HG02759 (cell line): Measurements from ENCODE around the gene GUK1.

Source experiments
- ATAC-seq: cut with Tn5 transposase; IDR thresholded peaks from one replicate; pipeline ENCODE4 v1.9.1; 2021; ENCODE audit warnings: mild to moderate bottlenecking, moderate library complexity; ENCODE audit not compliant: unreplicated experiment

Gene GUK1

DNA sequence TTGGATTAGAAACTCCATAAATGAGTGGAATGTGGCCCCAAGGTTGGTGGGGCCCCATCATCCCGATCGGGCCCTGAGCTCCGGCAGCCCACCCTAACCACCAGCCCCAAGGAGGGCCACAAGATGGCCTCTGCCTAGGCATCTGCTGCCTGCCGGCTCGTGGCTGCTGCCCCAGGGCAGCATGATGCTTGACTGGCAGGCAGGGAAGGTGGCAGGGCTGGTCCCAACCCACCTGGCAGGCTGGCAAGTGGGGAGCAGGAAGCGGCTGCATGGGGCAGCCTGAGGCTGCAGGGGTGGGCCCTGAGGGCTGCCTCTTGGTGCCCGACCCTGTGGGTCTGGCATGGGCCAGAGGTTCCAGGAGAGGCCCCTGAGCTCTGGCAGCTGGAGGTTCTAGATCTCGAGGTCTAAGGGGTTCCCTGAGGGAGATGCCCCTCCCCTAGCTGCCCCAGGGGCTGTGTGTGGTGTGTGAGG is 8.9 kb downstream of the GUK1 start:
- ATAC-seq, result no peak

DNA sequence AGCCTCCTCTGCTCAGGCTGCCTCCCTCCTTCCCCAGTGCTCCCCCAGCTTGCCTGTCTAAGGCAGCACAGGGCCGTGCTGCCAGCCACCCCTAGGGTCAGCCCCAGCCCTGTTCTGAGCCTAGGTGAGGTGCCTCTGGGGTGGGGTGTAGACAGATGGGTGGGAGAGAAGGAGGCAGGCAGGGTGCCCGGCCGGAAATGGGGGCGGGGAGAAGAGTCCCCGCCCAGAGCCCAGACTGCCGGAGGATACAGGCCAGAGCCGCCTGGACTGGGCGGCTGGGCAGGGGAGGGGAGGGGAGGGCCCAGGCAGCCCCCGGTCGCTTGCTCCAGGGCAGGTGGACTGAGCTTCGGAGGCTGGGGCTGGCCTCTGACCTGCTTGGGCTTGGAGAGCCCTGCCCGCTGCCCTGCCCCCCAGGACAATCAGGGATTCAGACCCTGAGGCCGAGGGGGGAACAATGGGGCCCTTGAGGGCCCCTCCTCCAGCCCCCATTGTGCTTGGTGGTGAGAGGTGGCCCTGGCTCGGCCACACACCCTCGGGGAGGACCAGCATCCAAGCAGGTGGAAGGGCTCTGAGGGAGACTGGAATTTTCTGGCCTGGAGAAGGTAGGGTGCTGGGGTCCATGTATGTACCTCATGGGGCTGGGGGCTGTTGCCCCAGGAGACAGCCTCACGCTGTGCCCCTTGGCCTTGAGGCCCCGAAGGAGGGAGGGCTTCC is 9.5 kb downstream of the GUK1 start, which contains the start of gene GJC2:
Gene GJC2, plus strand, starts transcription at position 525 of the 714 bp plus-strand sequence. CDS start 7,829 bp downstream, outside the sequence.
- no peak for ATAC-seq

DNA sequence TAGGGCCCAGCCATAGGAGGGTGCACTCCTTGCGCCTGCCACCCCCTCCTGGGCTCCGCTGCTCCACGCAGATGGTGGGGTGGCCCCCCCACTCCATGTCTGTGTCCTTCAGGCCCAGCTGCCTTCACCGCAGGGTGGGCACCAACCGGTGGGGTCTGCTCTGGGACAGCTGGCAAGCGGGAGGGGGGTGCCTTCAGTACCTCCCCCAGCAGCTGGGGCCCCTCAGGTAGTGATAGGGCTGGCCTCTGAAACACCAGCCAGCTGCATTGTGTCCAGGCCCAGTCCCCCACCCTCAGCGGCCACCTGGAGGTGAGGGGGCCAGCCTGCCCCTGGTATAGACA is 10.0 kb downstream of the GUK1 start:
- no peak for ATAC-seq

DNA sequence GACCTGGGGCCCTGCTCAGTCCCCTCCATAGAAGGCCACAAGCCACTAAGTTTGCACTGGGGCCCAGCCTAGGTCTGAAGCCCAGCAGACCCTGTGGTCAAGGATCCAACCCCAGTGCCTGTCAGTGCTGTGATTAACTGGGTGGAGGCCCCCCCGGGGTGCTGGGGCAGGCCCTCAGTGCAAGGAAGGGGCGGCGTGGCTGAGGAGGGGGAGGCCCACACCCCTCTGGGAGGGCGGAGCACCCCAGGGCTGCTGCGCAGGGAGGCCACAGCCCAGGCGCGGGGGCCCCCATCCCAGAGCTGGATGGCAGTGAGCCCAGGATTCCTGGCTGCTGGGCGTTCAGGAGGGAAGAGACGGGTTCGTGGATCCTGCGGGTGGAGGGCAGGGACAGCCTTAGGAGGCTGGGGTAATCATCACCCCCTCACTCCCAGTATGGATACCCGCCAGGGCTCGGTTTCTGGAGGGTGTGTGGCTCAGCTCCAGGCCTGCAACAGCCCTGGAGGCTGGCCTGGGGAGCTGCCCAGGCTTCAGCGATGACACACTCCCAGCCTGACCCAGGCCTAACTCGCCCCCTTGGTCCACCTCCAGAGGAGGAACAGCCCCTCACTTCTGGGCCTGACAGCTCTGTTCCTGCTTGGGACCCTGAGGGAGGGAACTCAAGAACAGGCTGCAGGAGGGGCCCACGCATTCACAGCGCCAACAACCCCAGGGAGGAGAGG is 10.5 kb downstream of the GUK1 start:
- no peak for ATAC-seq

DNA sequence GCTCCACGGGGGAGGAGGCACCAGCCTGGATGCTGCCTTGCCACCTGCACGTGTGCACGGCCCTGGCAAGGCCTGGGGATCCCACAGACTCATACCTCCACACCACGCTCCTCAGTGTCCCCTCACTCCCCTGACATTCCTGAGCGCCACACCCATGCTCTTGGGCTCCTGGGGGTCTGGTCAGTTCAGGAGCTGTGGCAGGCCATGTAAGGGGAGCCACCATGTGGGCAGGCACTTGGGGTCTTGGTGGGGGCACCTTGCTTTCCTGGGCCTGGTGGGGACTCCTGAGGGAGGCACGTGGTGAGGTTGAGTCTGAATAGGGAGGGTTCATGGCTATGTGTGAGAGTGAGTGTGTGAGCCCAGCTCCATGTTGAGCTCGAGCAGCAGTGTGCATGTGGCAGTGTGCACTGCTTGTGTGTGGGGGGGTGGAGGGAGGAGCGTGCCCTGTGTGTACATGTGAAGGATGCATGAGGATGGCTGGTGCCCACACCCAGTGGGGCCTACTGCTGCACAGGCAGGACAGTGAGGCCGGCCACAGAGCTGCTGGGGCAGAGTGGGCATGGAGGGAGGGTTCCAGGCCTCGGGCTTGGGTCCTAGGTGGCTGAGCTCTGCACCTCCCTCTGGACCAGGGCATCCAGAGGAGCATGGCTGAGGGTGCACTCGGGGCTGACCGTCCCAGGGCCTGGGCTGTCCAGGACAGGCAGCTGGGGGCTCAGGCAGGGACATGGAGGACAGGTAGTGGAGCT is 11.3 kb downstream of the GUK1 start:
- no peak for ATAC-seq

DNA sequence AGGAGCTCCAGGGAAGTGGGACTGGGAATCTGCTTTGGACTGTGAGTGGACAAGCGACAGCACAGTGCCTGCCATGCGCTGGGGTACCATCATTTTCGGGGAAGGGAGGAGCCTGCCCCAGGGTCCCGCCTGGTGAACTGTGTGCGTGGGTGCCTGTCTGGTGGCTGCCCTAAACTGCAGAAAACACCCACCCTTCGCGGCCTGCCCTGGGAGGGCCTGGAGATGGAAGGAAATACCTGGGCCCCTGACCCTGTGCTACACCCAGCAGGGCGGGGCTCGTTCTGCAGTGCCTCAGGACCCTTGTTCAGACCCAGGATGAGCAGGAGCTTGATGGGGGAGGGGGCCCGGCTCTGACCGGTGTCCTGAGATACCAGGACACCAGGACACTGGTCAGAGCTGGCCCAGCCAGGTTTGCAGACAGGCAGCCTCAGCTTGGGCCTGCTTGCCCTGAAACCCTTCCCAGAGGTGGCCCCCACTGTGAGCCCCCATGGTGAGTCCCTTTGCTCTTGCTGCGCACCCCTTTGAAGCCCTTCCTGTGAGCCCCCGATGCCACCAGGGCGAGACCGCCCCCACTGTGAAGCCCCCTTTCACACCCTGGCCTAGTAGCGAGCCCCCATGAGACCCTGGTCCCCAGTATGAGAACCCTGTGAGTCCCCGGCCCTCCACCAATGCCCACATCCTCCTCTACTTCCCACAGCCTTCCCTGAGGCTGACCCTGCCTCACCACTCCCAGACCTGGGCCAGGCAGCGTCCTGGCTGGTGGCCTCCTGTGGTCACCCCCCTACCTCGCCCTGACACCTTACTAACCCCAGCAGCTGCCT is 12.2 kb downstream of the GUK1 start:
- ATAC-seq, result no peak

DNA sequence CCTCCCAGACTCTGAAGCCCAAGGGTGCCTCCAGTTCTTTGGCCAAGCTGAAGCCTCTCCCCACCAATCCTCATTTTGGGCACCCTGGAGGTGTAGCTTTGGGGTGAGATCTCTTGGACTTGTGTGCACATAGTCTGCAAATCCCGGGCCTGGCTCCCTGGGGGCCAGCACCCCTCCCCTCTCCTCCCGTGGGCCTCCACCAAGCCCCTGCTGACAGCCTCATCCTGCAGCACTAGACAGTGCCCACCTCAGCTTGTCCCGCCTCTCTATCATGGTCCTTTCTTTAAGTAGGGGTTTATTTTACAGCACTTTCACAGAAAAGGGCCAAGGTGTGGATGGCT is 12.8 kb downstream of the GUK1 start:
- no peak for ATAC-seq

DNA sequence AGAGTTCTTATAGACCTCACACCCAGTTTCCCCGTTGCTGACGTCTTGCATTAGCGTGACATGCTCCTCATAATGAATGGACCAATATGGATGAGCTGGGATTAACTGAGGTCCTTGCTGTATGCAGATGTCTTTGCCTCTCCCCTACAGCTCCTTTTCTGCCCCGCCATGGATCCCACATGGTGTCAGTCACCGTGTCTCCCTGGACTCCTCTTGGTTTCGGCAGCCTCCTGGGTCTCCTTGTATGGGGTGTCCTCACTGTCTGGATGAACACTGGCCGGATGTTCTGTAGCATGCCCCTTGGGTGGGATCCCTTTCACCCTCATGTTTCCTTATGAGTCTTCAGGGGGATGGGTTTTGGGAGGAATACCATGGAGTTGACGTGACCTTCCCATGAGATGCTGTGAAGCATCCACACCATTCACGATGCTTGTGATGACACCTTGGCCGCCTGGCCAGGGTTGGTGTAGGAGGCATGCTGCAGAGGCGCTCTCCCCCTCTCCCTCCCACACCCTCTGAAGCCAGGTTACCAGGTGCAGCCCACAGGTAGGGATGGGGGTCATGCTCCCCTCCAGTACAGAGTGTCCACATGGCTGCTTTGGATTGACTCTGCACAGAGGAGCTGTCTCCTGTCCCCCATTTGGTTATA is 14.1 kb downstream of the GUK1 start:
- ATAC-seq, result no peak

DNA sequence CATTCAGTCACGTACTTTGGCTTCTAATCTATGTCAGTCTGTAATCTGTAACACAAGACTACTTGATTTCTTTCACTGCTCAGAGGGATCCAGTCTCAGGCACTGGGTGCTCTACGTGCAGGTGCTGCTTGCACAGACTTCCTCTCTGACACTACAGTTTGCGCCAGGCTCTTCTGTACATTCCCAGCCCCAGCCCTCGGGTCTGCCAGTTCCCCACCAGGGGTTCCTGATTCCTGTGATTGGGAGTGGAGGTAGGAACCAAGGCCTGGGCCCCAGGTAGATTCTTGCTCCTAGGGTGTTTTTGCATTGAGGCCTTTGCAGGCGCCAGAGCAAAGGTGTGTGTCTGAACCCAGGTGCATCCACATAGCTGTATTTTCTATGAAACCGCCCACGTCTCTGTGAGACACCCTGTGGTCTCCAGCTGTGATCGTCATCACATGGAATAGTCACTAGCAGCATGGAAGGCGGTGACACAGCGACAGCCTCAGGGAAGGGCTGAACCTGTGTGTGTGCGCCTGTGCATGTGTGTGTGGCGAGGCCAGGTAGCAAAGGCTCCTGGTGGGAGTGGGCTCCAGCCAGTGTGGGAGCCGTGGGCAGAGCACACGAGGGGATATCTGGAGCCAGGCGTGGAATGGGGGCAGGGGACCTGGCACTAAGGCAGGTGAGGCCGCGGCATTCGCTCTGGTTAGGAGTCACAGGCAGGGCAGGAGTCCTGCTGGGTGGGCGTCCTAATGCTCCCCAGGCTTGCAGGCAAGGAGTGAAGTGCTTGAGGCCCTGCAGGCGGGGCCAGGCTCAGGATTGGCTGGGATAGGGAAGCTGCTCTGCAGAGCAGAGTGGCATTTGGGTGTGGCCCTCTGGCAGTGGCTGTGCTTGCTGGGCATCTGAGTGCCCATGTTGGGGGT is 14.8 kb downstream of the GUK1 start:
- no peak for ATAC-seq

DNA sequence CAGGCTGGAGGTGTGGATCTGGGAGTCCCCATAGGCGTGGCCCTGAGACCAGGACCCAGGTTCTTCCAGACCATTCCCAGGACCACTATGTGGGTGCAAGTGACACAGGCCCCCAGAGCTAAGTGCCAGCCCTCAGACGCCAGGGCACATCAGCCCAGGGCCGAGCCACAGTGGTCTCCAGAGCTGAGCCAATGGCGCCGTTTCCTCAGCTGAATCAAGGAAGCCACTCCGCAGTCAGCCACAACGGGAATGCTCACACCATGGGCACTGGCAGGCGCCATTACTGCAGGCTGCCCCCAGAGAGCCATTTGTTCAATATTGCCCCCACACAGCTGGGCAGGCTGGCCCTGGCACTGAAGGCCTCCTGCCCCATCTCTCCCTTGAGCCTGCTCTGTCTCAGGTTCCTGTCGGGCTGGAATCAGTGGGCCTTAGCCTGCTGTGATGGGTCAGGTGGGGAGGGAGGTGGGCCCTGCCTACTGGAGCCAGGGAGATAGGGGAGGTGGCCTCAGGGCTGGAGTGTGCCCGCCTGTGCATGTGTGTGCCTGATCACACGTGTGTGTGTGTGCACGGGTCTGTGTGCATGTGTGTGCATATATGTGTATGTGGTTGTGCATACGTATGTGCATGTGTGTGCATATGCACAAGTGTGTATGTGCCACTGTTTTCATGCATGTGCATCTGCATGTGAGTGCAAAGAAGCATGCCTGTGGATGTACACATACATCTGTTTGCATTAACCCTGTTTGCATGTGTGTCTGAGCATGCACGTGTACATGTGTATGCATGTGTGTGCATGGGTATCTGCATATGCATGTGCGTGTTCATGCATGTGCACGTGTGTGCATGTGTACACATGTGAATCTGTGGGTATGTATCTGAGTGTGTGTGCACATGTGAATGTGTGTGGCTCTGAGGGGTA is 15.8 kb downstream of the GUK1 start:
- ATAC-seq, result no peak

DNA sequence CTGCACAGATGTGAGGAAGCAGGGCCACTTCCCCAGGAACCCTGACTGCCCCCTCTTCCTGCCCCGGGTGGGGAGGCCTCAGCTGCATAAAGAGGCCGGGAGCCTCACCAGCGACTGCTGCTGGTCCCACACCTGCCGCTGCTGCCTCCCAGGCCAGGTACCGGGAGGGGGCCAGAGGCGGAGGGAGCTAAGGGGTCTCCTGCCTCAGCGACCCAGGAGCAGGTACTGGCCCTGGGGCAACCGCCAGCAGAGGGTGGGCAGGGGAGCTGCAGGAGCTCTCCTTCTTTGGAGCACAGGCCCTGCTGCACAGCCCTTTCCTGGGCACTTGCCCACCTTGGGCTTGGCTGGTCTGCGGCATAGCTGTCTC is 16.4 kb downstream of the GUK1 start:
- ATAC-seq, result no peak

DNA sequence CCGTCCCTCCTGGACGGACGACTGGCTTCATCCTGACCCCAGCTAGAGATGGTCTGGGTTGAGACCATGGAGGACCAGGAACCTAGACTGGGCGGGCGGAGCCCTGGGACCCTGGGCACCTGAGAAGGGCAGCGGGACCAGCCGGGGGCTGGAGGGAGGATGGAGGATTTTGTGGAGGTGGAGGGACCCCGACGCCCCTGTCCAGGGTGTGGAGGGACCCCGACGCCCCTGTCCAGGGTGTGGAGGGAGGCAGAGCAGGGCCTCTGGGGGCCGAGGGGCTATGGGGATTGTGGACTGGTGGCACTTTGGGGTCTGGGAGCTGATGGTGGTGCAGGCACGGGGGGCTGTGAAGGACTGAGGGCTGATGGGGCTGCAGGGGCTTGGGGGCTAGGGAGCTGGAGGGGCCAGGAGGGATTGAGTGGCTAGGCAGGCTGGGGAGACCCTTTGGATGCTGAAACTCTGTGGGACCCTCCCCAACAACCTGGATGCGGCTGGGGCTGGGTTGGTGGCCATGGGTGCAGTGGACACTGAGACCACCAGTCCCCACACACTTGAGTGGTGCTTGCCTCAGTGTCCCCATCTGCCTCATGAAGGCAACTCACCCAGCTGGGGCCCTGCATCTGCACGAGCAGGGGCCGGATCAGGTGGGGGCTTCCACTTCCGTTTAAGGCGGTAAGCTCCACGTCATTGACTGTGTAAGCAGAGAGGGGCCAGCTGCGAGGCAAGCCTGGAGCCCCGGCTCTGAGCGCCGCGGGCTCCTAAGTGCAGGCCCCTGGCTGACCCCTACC is 17.1 kb downstream of the GUK1 start:
- no peak for ATAC-seq

DNA sequence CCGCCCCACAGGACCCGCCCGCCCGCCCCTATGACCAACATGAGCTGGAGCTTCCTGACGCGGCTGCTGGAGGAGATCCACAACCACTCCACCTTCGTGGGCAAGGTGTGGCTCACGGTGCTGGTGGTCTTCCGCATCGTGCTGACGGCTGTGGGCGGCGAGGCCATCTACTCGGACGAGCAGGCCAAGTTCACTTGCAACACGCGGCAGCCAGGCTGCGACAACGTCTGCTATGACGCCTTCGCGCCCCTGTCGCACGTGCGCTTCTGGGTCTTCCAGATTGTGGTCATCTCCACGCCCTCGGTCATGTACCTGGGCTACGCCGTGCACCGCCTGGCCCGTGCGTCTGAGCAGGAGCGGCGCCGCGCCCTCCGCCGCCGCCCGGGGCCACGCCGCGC is 17.6 kb downstream of the GUK1 start:
- ATAC-seq, result no peak

DNA sequence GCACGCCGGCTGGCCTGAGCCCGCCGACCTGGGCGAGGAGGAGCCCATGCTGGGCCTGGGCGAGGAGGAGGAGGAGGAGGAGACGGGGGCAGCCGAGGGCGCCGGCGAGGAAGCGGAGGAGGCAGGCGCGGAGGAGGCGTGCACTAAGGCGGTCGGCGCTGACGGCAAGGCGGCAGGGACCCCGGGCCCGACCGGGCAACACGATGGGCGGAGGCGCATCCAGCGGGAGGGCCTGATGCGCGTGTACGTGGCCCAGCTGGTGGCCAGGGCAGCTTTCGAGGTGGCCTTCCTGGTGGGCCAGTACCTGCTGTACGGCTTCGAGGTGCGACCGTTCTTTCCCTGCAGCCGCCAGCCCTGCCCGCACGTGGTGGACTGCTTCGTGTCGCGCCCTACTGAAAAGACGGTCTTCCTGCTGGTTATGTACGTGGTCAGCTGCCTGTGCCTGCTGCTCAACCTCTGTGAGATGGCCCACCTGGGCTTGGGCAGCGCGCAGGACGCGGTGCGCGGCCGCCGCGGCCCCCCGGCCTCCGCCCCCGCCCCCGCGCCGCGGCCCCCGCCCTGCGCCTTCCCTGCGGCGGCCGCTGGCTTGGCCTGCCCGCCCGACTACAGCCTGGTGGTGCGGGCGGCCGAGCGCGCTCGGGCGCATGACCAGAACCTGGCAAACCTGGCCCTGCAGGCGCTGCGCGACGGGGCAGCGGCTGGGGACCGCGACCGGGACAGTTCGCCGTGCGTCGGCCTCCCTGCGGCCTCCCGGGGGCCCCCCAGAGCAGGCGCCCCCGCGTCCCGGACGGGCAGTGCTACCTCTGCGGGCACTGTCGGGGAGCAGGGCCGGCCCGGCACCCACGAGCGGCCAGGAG is 18.3 kb downstream of the GUK1 start:
- no peak for ATAC-seq

DNA sequence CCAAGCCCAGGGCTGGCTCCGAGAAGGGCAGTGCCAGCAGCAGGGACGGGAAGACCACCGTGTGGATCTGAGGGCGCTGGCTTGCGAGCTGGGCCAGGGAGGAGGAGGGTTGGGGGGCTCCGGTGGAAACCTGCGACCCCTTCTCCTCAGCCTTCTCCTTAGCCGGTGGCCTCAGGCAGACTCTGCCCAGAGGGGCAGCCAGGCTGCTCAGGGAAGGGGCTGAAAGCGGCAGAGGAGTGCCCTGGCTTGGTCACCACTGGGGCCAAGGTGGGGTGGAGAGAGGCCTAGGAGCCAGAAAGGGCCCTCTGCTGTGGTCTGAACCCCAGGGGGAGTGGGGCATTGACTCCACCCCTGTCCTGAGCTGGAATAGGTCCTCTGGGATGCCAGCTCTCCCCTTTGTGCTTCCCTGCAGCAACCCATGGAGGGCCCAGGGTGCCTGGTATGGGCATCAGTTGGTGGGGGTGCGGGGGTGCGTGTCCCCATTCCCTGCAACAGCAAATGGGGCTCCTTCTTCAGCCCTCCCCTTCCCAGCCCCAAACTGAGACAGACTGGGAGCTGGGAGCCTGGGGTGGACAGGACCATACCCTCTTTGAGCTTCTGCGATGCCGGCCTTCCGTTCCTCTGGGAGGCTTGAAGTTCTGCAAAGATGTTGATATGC is 19.1 kb downstream of the GUK1 start:
- no peak for ATAC-seq

DNA sequence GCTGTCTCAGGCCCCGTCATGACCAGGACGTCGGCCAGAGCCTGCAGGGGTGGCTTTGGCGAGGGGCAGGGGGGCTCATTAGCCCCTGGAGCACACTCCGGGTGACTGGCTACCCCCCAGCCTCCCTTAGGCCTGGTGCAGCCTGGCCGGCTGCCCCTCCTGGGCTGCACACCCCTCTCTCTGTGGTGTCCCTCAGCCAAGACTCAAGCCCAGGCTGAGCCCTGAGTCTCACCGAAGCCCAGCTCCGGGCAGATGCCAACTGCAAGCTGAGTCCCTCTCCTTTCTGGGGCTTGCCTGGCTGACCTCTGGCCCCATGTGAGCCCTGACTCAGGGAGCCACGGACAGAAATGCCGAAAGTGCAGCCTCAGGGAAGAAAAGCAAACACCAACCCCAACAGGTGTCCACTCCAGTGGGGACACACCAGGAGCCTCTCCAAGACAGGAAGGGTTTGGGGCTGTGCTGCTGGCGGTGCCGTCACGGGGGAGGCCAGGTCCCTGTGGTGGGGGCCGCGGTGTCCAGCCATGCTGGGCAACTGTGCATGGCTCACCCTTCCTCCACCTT is 20.2 kb downstream of the GUK1 start:
- no peak for ATAC-seq
